CD4-positive, alpha-beta T cell (primary cell): Measurements from ENCODE around the gene DIPK1B. TPM values are rescaled to one million over a fixed set of nuclear protein-coding genes. Genes with fewer than 3 reads are reported as not detected.
"Not testable (repeated sequence)": the region's sequence is repeated elsewhere in the genome, so short reads cannot be mapped to it uniquely, and the experiment has no call there.

Experiments used
- ATAC-seq: fragments of 200-7000 bp; cut with Tn5 transposase; one replicate; pipeline ENCODE4 v1.10.0; 2022; ENCODE audit warnings: mild to moderate bottlenecking; ENCODE audit not compliant: poor library complexity
- CTCF ChIA-PET: fragments of 350-600 bp; sonication (Branson Sonifier 250); formaldehyde crosslinking; loops from one replicate; lab custom pipeline; 2021; ENCODE audit warnings: antibody characterized with exemption, inconsistent platforms; lab: Charles Lee
- POLR2A ChIA-PET: fragments of 350-600 bp; sonication (Branson Sonifier 250); formaldehyde crosslinking; loops from one replicate; lab custom pipeline; 2021; ENCODE audit warnings: antibody characterized with exemption, inconsistent platforms; lab: Charles Lee
- DNase-seq, 14 experiments: peaks; one replicate each; pipeline ENCODE4 v3.0.0-alpha.2; 2013 to 2020; ENCODE audit warnings: mixed read lengths in 2 of 14
- H3K27ac ChIP-seq, 2 donors: one replicate each; pipeline versions ENCODE4 v1.5.1 to v1.7.0; 2013; ENCODE audit warnings: low read length in 2 of 2, low read depth in 1 of 2, mild to moderate bottlenecking in 1 of 2
- H3K27me3 ChIP-seq, 2 experiments: 1 replicate in 1 of 2; 2 replicates in 1 of 2; pipeline versions ENCODE4 v1.6.1 to v1.7.0; 2013; ENCODE audit warnings: low read length in 2 of 2, control low read depth in 1 of 2, mild to moderate bottlenecking in 1 of 2, moderate library complexity in 1 of 2; ENCODE audit not compliant: insufficient read depth in 2 of 2, control insufficient read depth in 1 of 2
- H3K36me3 ChIP-seq: one replicate; pipeline ENCODE4 v1.6.1; 2013; ENCODE audit warnings: low read length, control low read depth; ENCODE audit not compliant: insufficient read depth
- H3K4me1 ChIP-seq: one replicate; pipeline ENCODE4 v1.6.1; 2013; ENCODE audit warnings: low read length, control low read depth; ENCODE audit not compliant: insufficient read depth
- H3K4me3 ChIP-seq: one replicate; pipeline ENCODE4 v1.5.1; 2013; ENCODE audit warnings: mild to moderate bottlenecking, low read length, moderate library complexity
- H3K9me3 ChIP-seq, 2 experiments: 1 replicate in 1 of 2; 2 replicates in 1 of 2; pipeline versions ENCODE4 v1.6.1 to v1.7.0; 2013; ENCODE audit warnings: low read length in 2 of 2, mild to moderate bottlenecking in 2 of 2, control low read depth in 1 of 2, moderate library complexity in 1 of 2; ENCODE audit not compliant: control insufficient read depth in 1 of 2, insufficient read depth in 1 of 2
- H3K27ac Mint-ChIP-seq: one replicate; pipeline ENCODE4 v1.8.0; 2020; ENCODE audit warnings: mixed read lengths
- H3K27me3 Mint-ChIP-seq: one replicate; pipeline ENCODE4 v1.8.0; 2021; ENCODE audit warnings: mixed read lengths
- H3K36me3 Mint-ChIP-seq: one replicate; pipeline ENCODE4 v1.8.0; 2021; ENCODE audit warnings: low read depth, mixed read lengths
- H3K4me1 Mint-ChIP-seq: one replicate; pipeline ENCODE4 v1.8.0; 2021; ENCODE audit warnings: low read depth, mixed read lengths
- H3K4me3 Mint-ChIP-seq: one replicate; pipeline ENCODE4 v1.8.0; 2020; ENCODE audit warnings: mild to moderate bottlenecking, mixed read lengths
- H3K9me3 Mint-ChIP-seq: one replicate; pipeline ENCODE4 v1.8.0; 2020; ENCODE audit warnings: mixed read lengths
- intact Hi-C, 2 experiments: fragments of 100-400 bp; cut with DNase I in 1 of 2; cut with micrococcal nuclease in 1 of 2; formaldehyde crosslinking; loops; one replicate each; pipeline versions ENCODE4 v1.15.1 to v1.9.0; 2023 to 2025; cut with DNase I, micrococcal nuclease
- total RNA-seq, 174 experiments: library from RNA in 2 of 174; stranded (reverse) in 2 of 174; gene quantifications; one replicate each; pipeline ENCODE4 v1.2.3 and lab custom pipeline; 2021 to 2026
- TF ChIP-seq, protein P1 (sequence below): fragments of 200-600 bp; IDR thresholded peaks from one replicate; pipeline ENCODE4 v1.8.0; 2022; ENCODE audit warnings: antibody characterized with exemption, mild to moderate bottlenecking

DIPK1B gene
- total RNA-seq, 2 experiments from 2014 or later: 0.11 TPM; not detected in 1

- DNase-seq (no peak), ATAC-seq (no peak)
- Mint-ChIP-seq H3K27me3 (peaks cover 20% of the 10 kb centered on the region), H3K4me1 (no peaks in the 10 kb centered on the region), H3K9me3 (no peaks in the 10 kb centered on the region), H3K36me3 (no peaks in the 10 kb centered on the region), H3K27ac (no peak overlapping the region), H3K4me3 (no peak overlapping the region)
- peaks cover 2% of the 10 kb centered on the region for H3K4me1 ChIP-seq
- intact Hi-C loops: no loop called here
- no peak overlapping the region for H3K4me3 ChIP-seq
- TF ChIP-seq, protein P1, sequence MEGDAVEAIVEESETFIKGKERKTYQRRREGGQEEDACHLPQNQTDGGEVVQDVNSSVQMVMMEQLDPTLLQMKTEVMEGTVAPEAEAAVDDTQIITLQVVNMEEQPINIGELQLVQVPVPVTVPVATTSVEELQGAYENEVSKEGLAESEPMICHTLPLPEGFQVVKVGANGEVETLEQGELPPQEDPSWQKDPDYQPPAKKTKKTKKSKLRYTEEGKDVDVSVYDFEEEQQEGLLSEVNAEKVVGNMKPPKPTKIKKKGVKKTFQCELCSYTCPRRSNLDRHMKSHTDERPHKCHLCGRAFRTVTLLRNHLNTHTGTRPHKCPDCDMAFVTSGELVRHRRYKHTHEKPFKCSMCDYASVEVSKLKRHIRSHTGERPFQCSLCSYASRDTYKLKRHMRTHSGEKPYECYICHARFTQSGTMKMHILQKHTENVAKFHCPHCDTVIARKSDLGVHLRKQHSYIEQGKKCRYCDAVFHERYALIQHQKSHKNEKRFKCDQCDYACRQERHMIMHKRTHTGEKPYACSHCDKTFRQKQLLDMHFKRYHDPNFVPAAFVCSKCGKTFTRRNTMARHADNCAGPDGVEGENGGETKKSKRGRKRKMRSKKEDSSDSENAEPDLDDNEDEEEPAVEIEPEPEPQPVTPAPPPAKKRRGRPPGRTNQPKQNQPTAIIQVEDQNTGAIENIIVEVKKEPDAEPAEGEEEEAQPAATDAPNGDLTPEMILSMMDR: no peak
- no peak overlapping the region for H3K27ac ChIP-seq
- H3K36me3 ChIP-seq: no peaks in the 10 kb centered on the region
- POLR2A ChIA-PET: no interaction called here
- H3K9me3 ChIP-seq: peaks cover 0 to 26% of the 10 kb centered on the region in 2 experiments
- CTCF ChIA-PET: no interaction called here
- H3K27me3 ChIP-seq: peaks cover 3 to 8% of the 10 kb centered on the region in 2 experiments
These were observed 48.1 kb downstream of the DIPK1B start for GRCh38 chr9:136760424-136760823.

DNA sequence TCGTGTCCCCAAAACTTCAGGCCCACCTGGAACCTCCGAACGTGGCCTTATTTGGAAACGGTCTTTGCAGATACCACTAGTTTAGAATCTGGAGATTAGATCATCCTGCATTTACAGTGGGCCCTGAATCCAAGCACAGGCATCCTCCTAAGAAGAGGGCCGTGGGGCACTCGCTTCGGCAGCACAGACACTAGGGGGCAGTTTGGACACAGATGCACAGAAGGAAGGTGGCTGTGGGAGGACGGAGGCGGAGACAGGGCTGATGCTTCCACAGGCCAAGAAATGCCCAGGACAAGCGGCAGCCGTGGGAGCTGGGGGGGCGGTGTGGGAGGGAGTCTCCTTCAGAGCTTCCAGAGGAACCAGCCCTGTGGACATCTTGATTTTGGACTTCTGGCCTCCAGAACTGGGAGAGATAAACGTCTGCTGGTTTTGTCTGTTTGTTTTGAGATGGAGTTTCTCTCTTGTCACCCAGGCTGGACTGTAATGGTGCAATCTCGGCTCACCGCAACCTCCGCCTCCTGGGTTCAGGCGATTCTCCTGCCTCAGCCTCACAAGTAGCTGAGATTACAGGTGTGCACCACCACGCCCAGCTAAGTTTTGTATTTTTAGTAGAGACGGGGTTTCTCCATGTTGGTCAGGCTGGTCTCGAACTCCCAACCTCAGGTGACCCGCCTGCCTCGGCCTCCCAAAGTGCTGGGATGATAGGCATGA is 48.6 kb downstream of the DIPK1B start:
- H3K4me3 Mint-ChIP-seq, H3K36me3 Mint-ChIP-seq, H3K4me1 Mint-ChIP-seq, H3K27ac ChIP-seq, intact Hi-C loops, H3K4me1 ChIP-seq, H3K9me3 Mint-ChIP-seq, H3K27me3 ChIP-seq, CTCF ChIA-PET, H3K27ac Mint-ChIP-seq, POLR2A ChIA-PET, ATAC-seq, H3K36me3 ChIP-seq, H3K4me3 ChIP-seq: not testable (repeated sequence)
- DNase-seq: peak in 4 of 14 experiments; percentile 9 to 46 (median 28)
- peaks cover 0 to 20% of the 10 kb centered on the region in 2 experiments for H3K9me3 ChIP-seq
- H3K27me3 Mint-ChIP-seq: peaks cover 17% of the 10 kb centered on the region

- CTCF ChIA-PET: no interaction called here
- H3K36me3 Mint-ChIP-seq: no peaks in the 10 kb centered on the region
- Histone ChIP-seq H3K36me3 (no peaks in the 10 kb centered on the region), H3K9me3 (peaks cover 0 to 14% of the 10 kb centered on the region in 2 experiments), H3K4me3 (no peak overlapping the region), H3K27ac (no peak overlapping the region), H3K27me3 (peaks cover 3 to 8% of the 10 kb centered on the region in 2 experiments), H3K4me1 (peaks cover 5% of the 10 kb centered on the region)
- no peak overlapping the region for H3K4me3 Mint-ChIP-seq
- peaks cover 20% of the 10 kb centered on the region for H3K27me3 Mint-ChIP-seq
- intact Hi-C loops: no loop called here
- peaks cover 3% of the 10 kb centered on the region for H3K4me1 Mint-ChIP-seq
- POLR2A ChIA-PET: no interaction called here
- no peak overlapping the region for H3K27ac Mint-ChIP-seq
- no peaks in the 10 kb centered on the region for H3K9me3 Mint-ChIP-seq
- peak in 1 of 14 experiments; percentile 26 for DNase-seq
- TF ChIP-seq, protein P1: no peak
- no peak for ATAC-seq
These were observed 49.2 kb downstream of the DIPK1B start for GRCh38 chr9:136761545-136761981.
